Measurements from ENCODE around the gene AGTPBP1.
A peak's percentile ranks its signal among the peaks of the same experiment; 100 is the strongest.
"Not testable (repeated sequence)": the region's sequence is repeated elsewhere in the genome, so short reads cannot be mapped to it uniquely, and the experiment has no call there.

The AGTPBP1 gene, protein sequence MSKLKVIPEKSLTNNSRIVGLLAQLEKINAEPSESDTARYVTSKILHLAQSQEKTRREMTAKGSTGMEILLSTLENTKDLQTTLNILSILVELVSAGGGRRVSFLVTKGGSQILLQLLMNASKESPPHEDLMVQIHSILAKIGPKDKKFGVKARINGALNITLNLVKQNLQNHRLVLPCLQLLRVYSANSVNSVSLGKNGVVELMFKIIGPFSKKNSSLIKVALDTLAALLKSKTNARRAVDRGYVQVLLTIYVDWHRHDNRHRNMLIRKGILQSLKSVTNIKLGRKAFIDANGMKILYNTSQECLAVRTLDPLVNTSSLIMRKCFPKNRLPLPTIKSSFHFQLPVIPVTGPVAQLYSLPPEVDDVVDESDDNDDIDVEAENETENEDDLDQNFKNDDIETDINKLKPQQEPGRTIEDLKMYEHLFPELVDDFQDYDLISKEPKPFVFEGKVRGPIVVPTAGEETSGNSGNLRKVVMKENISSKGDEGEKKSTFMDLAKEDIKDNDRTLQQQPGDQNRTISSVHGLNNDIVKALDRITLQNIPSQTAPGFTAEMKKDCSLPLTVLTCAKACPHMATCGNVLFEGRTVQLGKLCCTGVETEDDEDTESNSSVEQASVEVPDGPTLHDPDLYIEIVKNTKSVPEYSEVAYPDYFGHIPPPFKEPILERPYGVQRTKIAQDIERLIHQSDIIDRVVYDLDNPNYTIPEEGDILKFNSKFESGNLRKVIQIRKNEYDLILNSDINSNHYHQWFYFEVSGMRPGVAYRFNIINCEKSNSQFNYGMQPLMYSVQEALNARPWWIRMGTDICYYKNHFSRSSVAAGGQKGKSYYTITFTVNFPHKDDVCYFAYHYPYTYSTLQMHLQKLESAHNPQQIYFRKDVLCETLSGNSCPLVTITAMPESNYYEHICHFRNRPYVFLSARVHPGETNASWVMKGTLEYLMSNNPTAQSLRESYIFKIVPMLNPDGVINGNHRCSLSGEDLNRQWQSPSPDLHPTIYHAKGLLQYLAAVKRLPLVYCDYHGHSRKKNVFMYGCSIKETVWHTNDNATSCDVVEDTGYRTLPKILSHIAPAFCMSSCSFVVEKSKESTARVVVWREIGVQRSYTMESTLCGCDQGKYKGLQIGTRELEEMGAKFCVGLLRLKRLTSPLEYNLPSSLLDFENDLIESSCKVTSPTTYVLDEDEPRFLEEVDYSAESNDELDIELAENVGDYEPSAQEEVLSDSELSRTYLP

DNA sequence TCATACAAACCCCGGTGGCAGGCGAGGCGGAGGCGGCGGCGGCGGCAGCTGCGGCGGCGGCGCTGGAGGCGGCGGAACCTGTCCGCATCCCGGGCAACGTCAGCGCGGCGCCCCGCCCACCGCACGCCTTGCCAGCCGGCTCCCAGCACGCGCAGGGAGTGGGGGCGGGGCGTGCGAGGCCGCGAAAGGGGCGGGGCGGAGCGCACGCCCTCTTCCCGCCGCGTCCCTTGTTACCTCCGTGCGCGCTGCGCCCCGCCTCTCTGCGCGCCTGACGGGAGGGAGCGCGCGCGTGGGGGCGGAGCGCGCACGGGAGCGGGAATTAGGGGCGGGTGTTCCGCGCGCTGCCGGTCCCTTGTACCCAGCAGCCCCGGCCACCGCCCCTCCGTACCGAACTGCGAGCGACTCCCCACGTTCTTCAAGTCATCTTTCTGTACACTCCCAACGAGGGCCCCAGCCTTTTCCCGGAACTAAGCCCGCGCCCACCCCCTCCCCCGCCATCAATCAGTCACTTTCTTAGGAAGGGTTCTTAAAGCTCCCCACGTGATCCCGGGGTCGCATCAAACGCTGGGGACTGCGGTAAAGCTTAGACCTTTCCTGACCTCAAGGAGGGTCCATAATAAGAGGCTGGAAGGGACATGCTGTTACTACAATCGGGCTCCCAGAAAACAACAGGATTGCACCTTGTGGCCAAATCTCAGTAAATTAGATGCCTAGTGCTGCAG is at the start of gene AGTPBP1:
Gene AGTPBP1 (minus strand): TSS at position 80 of the 722 bp plus-strand sequence. CDS start 29,421 bp downstream, outside the sequence.
- peak; percentile 93 for DNase-seq (ENCODE audit: low spot score)

DNA sequence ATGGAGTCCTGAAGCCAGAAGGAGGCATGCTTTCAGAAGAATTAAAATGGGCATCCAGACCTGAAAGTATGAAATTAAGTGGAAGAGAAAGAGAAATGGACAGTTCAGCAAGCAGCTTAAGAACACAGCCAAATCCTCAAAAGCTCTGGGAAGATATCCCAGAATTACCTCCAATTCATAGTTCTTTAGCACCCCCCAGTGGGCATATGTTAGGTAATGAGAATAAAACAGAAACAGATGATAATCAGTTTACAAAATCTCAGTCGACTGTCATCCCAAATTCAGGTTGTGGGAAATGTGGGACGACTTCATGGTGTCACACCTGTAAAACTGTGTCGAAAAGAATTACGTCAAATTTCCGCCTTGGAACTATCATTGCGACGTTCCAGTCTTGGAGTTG is 44.4 kb upstream of the AGTPBP1 start:
- not testable (repeated sequence) for DNase-seq (ENCODE audit: low spot score)

- DNase-seq (ENCODE audit: low spot score) = not testable (repeated sequence)
Observed at GRCh38 chr9:85773844-85774243, 32.1 kb upstream of the AGTPBP1 start.

GRCh38 chr9:85761802-85762201 is 20.0 kb upstream of the AGTPBP1 start:
- not testable (repeated sequence) for DNase-seq (ENCODE audit: low spot score)

DNA sequence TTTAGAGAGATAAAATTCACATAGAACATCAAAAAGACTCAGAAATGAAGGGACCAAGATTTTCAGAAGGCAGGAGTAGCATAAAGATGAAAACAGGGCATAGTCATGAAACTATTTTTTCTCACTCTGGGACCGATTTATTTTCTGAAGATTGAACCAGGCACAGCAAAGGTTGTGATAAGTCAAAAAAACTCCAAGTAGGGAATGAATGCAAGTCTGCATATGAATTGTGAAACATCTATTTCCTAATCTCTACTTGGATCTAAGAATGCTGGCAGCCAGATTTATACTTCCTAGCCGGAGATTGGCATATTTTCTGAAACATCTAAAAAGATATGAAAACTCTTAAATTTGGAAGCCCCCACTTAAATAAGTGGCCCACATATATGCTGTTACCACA is 16.0 kb upstream of the AGTPBP1 start:
- DNase-seq (ENCODE audit: low spot score) = not testable (repeated sequence)

DNA sequence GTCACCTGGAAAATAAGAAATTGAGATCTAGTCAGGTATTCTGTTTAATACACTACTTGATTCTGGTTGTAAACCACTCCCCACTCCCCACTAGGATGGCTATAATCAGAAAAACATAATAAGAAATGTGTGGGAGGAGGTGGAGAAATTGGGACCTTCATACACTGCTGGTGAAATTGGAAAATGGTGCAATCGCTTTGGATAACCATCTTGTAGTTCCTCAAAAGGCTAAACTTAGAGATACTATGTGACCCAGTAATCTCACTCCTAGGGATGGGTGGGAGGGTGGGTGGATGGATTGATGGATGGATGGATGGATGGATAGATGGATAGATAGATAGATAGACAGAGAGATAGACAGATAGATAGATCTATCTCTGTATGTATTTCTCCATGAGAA is 14.5 kb upstream of the AGTPBP1 start:
- not testable (repeated sequence) for DNase-seq (ENCODE audit: low spot score)

GRCh38 chr9:85746309-85746708 is 4.6 kb upstream of the AGTPBP1 start:
- DNase-seq (ENCODE audit: low spot score) = no peak

- no peak for DNase-seq (ENCODE audit: low spot score)
Observed at GRCh38 chr9:85745203-85745602, 3.4 kb upstream of the AGTPBP1 start.

- DNase-seq (ENCODE audit: low spot score) = no peak
Observed at GRCh38 chr9:85744480-85744879, 2.7 kb upstream of the AGTPBP1 start.

- no peak for DNase-seq (ENCODE audit: low spot score)
Observed at GRCh38 chr9:85743275-85744128, 1.7 kb upstream of the AGTPBP1 start.

- peak; percentile 63 for DNase-seq (ENCODE audit: low spot score)
Observed at GRCh38 chr9:85742597-85742936, 813 bp upstream of the AGTPBP1 start.

DNA sequence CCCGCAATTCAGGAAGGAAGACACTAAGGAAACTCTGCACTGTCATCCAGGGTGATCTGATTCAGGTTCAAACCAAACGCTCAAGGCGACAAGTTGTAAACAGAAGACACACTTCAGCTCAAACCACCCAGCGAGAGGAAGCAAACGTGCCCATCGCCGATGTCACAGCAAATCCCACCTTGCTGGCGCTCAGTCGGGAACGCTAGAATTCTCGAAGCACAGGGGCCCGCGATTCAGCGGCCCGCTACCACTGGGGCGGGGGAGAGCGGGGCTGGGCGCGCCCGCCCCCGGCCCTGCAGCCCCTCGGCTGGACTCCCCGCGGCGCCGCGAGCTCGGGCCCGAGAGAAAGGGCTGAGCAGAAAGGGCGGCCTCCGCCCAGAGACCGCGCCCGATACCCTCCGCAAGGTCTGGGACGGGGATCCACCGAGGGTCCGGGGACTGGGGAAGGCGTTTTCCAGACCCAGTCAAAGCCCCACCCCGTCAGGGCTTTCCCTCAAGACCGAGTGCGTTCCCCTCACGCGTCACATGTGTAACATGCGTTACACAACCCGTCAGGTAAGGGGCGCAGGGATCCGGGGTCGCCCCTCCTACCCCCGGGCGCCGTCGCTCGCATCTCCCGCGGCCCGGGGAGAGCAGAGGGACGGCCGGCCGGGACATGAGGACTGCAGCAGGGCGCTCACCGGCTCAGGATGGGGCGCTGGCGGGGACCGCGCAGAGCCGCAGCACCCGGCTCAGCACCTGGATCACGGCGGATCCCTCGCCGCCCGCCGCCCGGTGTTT is 469 bp downstream of the AGTPBP1 start:
- peak; percentile 41 for DNase-seq (ENCODE audit: low spot score)

DNA sequence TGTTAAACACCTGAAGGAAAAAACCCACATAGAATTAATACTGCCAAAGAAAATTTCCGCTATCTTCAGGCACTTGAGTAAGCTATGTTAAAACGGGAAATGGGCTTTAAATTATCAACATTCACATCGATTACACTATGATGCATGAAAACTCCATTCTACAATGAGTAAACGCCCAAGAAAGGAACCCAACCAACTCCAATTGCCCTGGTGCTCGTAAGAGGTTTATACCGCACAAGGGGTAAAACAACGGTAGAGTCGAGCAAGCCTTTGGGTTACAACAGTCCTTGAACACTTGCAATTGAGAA is 1.0 kb downstream of the AGTPBP1 start:
- peak; percentile 63 for DNase-seq (ENCODE audit: low spot score)

DNA sequence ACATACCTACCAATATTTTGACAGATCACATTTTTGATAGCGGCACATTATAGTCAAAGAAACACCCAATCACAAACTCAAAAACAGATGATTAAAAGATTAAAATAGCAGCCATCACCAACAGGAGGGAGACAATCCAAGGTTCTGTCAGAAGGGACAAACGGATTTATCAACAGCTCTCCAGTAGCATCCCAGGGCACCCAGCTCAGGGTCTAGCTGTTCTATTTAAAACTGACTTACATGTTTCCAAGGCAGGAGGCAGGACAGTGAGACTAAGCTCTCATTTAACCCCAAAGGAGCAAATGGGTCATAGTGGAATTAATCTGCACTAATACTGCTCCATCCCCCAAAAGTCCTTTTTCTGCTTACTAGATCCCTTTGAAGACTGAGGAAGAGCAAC is 3.2 kb downstream of the AGTPBP1 start:
- no peak for DNase-seq (ENCODE audit: low spot score)

GRCh38 chr9:85737671-85738070 is 4.1 kb downstream of the AGTPBP1 start:
- no peak for DNase-seq (ENCODE audit: low spot score)

- DNase-seq (ENCODE audit: low spot score) = no peak
Observed at GRCh38 chr9:85730916-85731630, 10.7 kb downstream of the AGTPBP1 start.

DNA sequence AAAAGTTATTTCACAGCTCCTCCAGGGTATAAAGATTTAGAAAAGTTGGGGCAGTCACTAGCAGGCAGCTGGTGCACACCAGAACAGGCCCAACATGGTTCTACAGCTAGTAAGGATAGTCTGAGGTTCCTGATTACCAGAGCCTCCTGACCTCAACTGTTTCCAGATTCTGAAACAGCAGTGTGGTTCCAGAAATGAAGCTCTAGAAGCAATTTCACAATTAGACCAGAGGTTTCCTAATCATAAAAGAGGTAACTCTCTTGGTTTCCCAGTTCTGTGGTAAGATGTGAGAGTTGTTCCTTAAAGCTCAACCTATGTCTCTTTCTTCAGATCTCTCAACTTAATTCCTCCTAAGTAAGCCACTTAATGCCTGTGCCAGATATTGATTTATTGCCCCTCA is 11.9 kb downstream of the AGTPBP1 start:
- DNase-seq (ENCODE audit: low spot score) = no peak

- DNase-seq (ENCODE audit: low spot score) = no peak
Observed at GRCh38 chr9:85727500-85727899, 14.3 kb downstream of the AGTPBP1 start.

DNA sequence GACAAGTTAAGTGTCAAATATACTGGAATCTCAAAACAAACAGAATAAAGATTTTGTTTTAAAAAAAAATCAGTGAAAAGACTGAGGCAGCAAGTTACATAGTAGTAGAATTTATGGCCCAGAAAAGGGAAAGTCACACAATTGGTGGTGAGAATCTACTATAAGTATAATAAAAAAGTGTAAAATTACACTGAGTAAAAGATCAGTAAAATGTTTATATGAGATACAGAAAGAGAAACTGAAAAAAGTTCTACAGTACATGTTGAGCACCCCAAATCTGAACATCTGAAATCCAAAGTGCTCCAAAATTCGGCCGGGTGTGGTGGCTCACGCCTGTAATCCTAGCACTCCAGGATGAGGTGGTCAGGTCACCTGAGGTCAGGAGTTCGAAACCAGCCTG is 15.0 kb downstream of the AGTPBP1 start:
- DNase-seq (ENCODE audit: low spot score) = no peak

Data from pons (tissue), 1 donor.